H1 (cell line): ENCODE measurements around the gene KCNMA1. TPM values are rescaled to one million over a fixed set of nuclear protein-coding genes. Genes with fewer than 3 reads are reported as not detected.

Experiments used
- CTCF ChIA-PET: fragments of 300-600 bp; sonication (Branson Sonifier 250); formaldehyde crosslinking; loops from one replicate; lab custom pipeline; 2021; ENCODE audit not compliant: partially characterized antibody; lab: Charles Lee
- POLR2A ChIA-PET: fragments of 300-600 bp; sonication (Branson Sonifier 250); formaldehyde crosslinking; loops from one replicate; lab custom pipeline; 2021; ENCODE audit warnings: inconsistent platforms; ENCODE audit not compliant: partially characterized antibody; lab: Charles Lee
- DNase-seq, 2 experiments: peaks; one replicate each; pipeline versions ENCODE4 v3.0.0 to v3.0.0-alpha.2; 2010 to 2022; ENCODE audit warnings: low spot score in 2 of 2, low read depth in 1 of 2, mixed read lengths in 1 of 2
- FAIRE-seq: peaks from 2 replicates; lab custom pipeline; 2011; peaks lifted over from hg19 to GRCh38; lab: Jason Lieb, UNC
- H2AFZ ChIP-seq: 2 replicates; pipeline ENCODE4 v1.8.1; 2012; ENCODE audit warnings: low read length, inconsistent platforms
- H2AK5ac ChIP-seq: 2 replicates; pipeline ENCODE4 v1.6.1; 2013; ENCODE audit warnings: low read depth, low read length
- H2BK120ac ChIP-seq: replicated peaks from 2 replicates; pipeline ENCODE3; 2013; ENCODE audit warnings: low read depth, low read length, inconsistent platforms
- H2BK12ac ChIP-seq: 2 replicates; pipeline ENCODE4 v1.6.1; 2013; ENCODE audit warnings: low read depth, low read length
- H2BK15ac ChIP-seq: 2 replicates; pipeline ENCODE4 v1.6.1; 2013; ENCODE audit warnings: low read length
- H2BK20ac ChIP-seq: 2 replicates; pipeline ENCODE4 v1.6.1; 2013; ENCODE audit warnings: low read length
- H2BK5ac ChIP-seq: 2 replicates; pipeline ENCODE4 v1.6.1; 2013; ENCODE audit warnings: low read depth, low read length
- H3K14ac ChIP-seq: 2 replicates; pipeline ENCODE4 v1.6.1; 2013; ENCODE audit warnings: inconsistent platforms; ENCODE audit not compliant: insufficient read length
- H3K18ac ChIP-seq: 2 replicates; pipeline ENCODE4 v1.6.1; 2013; ENCODE audit warnings: low read length; ENCODE audit errors: extremely low read depth
- H3K23ac ChIP-seq: 2 replicates; pipeline ENCODE4 v1.6.1; 2013; ENCODE audit warnings: inconsistent platforms; ENCODE audit not compliant: insufficient read length
- H3K23me2 ChIP-seq: 2 replicates; pipeline ENCODE4 v1.6.1; 2013; ENCODE audit warnings: low read depth, low read length
- H3K27ac ChIP-seq: 2 replicates; pipeline ENCODE4 v1.6.1; 2011; ENCODE audit warnings: low read depth, low read length, inconsistent platforms
- H3K27me3 ChIP-seq, 4 experiments: replicated peaks in 1 of 4; 1 replicate in 1 of 4; 2 replicates in 3 of 4; pipeline versions ENCODE4 v1.6.1 to v1.8.1; 2011 to 2013; ENCODE audit warnings: low read length in 3 of 4, mild to moderate bottlenecking in 3 of 4, inconsistent platforms in 2 of 4, mixed read lengths in 2 of 4, moderate library complexity in 1 of 4; ENCODE audit not compliant: control insufficient read depth in 3 of 4, insufficient read depth in 3 of 4; ENCODE audit errors: extremely low read depth in 1 of 4
- H3K36me3 ChIP-seq, 4 experiments: 2 replicates each; pipeline versions ENCODE4 v1.6.1 to v1.8.1; 2011 to 2013; ENCODE audit warnings: mild to moderate bottlenecking in 4 of 4, low read length in 3 of 4, moderate library complexity in 2 of 4, control low read depth in 1 of 4, inconsistent platforms in 1 of 4; ENCODE audit not compliant: insufficient read depth in 4 of 4, control insufficient read depth in 2 of 4
- H3K4ac ChIP-seq: replicated peaks from 2 replicates; pipeline ENCODE3; 2013; ENCODE audit warnings: low read length, low read depth, mixed read lengths, inconsistent platforms; ENCODE audit not compliant: insufficient read length
- H3K4me1 ChIP-seq, 4 experiments: replicated peaks in 1 of 4; 1 replicate in 1 of 4; 2 replicates in 3 of 4; pipeline versions ENCODE4 v1.6.1 to v1.8.1; 2011 to 2013; ENCODE audit warnings: low read length in 3 of 4, inconsistent platforms in 2 of 4, mixed read lengths in 1 of 4; ENCODE audit not compliant: insufficient read depth in 4 of 4, control insufficient read depth in 3 of 4
- H3K4me2 ChIP-seq, 2 experiments: 2 replicates each; pipeline versions ENCODE4 v1.6.1 to v1.8.1; 2011 to 2013; ENCODE audit warnings: low read depth in 2 of 2, low read length in 2 of 2, control low read depth in 1 of 2, inconsistent platforms in 1 of 2, mild to moderate bottlenecking in 1 of 2; ENCODE audit not compliant: insufficient read depth in 1 of 2
- H3K4me3 ChIP-seq, 4 experiments: fragments of 200-600, 300-600 bp in 1 of 4; sonication (generic), shearing (Covaris generic), sonication (Bioruptor Twin) in 1 of 4; 2 replicates each; pipeline versions ENCODE4 v1.5.1 to v1.8.1; 2011 to 2016; ENCODE audit warnings: low read length in 4 of 4, low read depth in 3 of 4, control low read depth in 2 of 4, inconsistent platforms in 2 of 4, mild to moderate bottlenecking in 2 of 4, mixed read lengths in 1 of 4, moderate library complexity in 1 of 4; ENCODE audit not compliant: insufficient read depth in 2 of 4; ENCODE audit errors: extremely low read depth in 1 of 4
- H3K56ac ChIP-seq: replicated peaks from 2 replicates; pipeline ENCODE3; 2013; ENCODE audit warnings: low read depth, mild to moderate bottlenecking, mixed read lengths, low read length, inconsistent platforms; ENCODE audit not compliant: insufficient read length
- H3K79me1 ChIP-seq: 2 replicates; pipeline ENCODE4 v1.6.1; 2013; ENCODE audit warnings: low read depth, low read length, control low read depth
- H3K79me2 ChIP-seq, 2 experiments: 2 replicates each; pipeline versions ENCODE4 v1.6.1 to v1.8.1; 2012 to 2013; ENCODE audit warnings: low read length in 2 of 2, mild to moderate bottlenecking in 2 of 2, inconsistent platforms in 1 of 2; ENCODE audit not compliant: insufficient read depth in 2 of 2, control insufficient read depth in 1 of 2
- H3K9ac ChIP-seq, 4 experiments: replicated peaks in 1 of 4; 1 replicate in 1 of 4; 2 replicates in 3 of 4; pipeline versions ENCODE4 v1.6.1 to v1.8.1; 2011 to 2013; ENCODE audit warnings: low read depth in 3 of 4, low read length in 3 of 4, control low read depth in 2 of 4, mild to moderate bottlenecking in 2 of 4, moderate library complexity in 2 of 4, inconsistent platforms in 1 of 4; ENCODE audit errors: extremely low read depth in 1 of 4
- H3K9me3 ChIP-seq, 2 experiments: 2 replicates each; pipeline versions ENCODE4 v1.6.1 to v1.8.1; 2012 to 2013; ENCODE audit warnings: mild to moderate bottlenecking in 2 of 2, moderate library complexity in 2 of 2, control low read depth in 1 of 2, inconsistent platforms in 1 of 2, low read depth in 1 of 2, low read length in 1 of 2, mixed read lengths in 1 of 2; ENCODE audit not compliant: insufficient read depth in 2 of 2
- H4K20me1 ChIP-seq, 2 experiments: replicated peaks in 1 of 2; 2 replicates each; pipeline versions ENCODE3 to v1.8.1; 2011 to 2013; ENCODE audit warnings: inconsistent platforms in 2 of 2, low read length in 2 of 2, mild to moderate bottlenecking in 1 of 2; ENCODE audit not compliant: insufficient read depth in 2 of 2, control insufficient read depth in 1 of 2
- H4K5ac ChIP-seq: 2 replicates; pipeline ENCODE4 v1.6.1; 2013; ENCODE audit warnings: low read length, low read depth, mixed read lengths, inconsistent platforms; ENCODE audit not compliant: insufficient read length
- H4K8ac ChIP-seq: 2 replicates; pipeline ENCODE4 v1.8.0; 2013; ENCODE audit warnings: mild to moderate bottlenecking, moderate library complexity, low read length, inconsistent platforms; ENCODE audit not compliant: insufficient read depth; ENCODE audit errors: extremely low read depth
- H4K91ac ChIP-seq: replicated peaks from 2 replicates; pipeline ENCODE3; 2013; ENCODE audit warnings: low read length, mixed read lengths, inconsistent platforms; ENCODE audit not compliant: insufficient read length
- CHD1 ChIP-seq: IDR thresholded peaks from 2 replicates; pipeline ENCODE4 v1.6.1; 2012; ENCODE audit warnings: low read depth, low read length, improper control_type of control experiment
- CTBP2 ChIP-seq: IDR thresholded peaks from 2 replicates; pipeline ENCODE4 v1.7.0; 2011; ENCODE audit warnings: borderline replicate concordance, mild to moderate bottlenecking, moderate library complexity, mixed read lengths, low read length; ENCODE audit not compliant: insufficient read depth, insufficient read length
- NANOG ChIP-seq: IDR thresholded peaks from 2 replicates; pipeline ENCODE4 v1.6.1; 2011; ENCODE audit warnings: low read length, low read depth, mild to moderate bottlenecking, inconsistent platforms; ENCODE audit not compliant: insufficient read depth, poor library complexity, severe bottlenecking
- WGBS, 2 experiments: shearing (Covaris generic) in 1 of 2; methylation state at CpG; one replicate each; pipeline versions ENCODE4 v1.1.6 to v1.1.7; 2013 to 2015; ENCODE audit warnings: low lambda C conversion rate in 2 of 2, mixed read lengths in 2 of 2, inconsistent platforms in 1 of 2, low coverage in 1 of 2, missing lambda C conversion rate in 1 of 2; ENCODE audit not compliant: insufficient replicate concordance in 2 of 2, insufficient coverage in 1 of 2, insufficient read length in 1 of 2; ENCODE audit errors: extremely low coverage in 1 of 2, missing lambda C conversion rate in 1 of 2; 5-methylcytosine and 5-hydroxymethylcytosine counted together
- polyA plus RNA-seq, 7 experiments: library from polyadenylated mRNA; depleted of rRNA in 3 of 7; stranded (reverse) in 5 of 7; unstranded in 2 of 7; fragments of >200 nt in 5 of 7; fragments of 200-250 nt in 2 of 7; gene quantifications; 1 replicate in 5 of 7; 2 replicates in 1 of 7; 4 replicates in 1 of 7; pipeline versions ENCODE4 v1.2.1 to v1.2.3, GENCODE V29; 2011 to 2013; ENCODE audit warnings: missing spikeins in 2 of 7, mixed read lengths in 2 of 7
- total RNA-seq: library from RNA; stranded (reverse); fragmentation: NEBNext Ultra II Directional; extraction: Animal tissue kit (Norgen Biotek cat#: 25700); gene quantifications from 2 replicates; pipeline ENCODE4 v1.2.1, GENCODE V29; 2021

The KCNMA1 gene
- total and polyA plus RNA-seq, 2 of the 8 experiments (the other 6 are each of a cell fraction or from before 2014, with no cell fraction given) = 10.2 to 11.1 TPM

GRCh38 chr10:77533887-77534278 is 103.7 kb downstream of the KCNMA1 start:
- H2BK20ac ChIP-seq = no peak overlapping the region
- no peak overlapping the region for H3K9ac ChIP-seq
- no peak overlapping the region for H3K4me2 ChIP-seq
- no peak overlapping the region for H2AFZ ChIP-seq
- CTCF ChIA-PET = interaction anchor here (1.2 kb wide), 1 partner anchor 11 kb away, joined by 5 read pairs; no protein-coding TSS in a partner anchor
- no peak overlapping the region for H4K91ac ChIP-seq
- no peak overlapping the region for H2BK5ac ChIP-seq
- H3K4ac ChIP-seq = no peak overlapping the region
- no peaks in the 10 kb centered on the region for H3K79me1 ChIP-seq
- H3K14ac ChIP-seq = no peak overlapping the region
- no peak overlapping the region for H3K23ac ChIP-seq
- no peak overlapping the region for H2BK12ac ChIP-seq
- POLR2A ChIA-PET = no interaction called here
- H3K23me2 ChIP-seq = peaks cover 6% of the 10 kb centered on the region; the same call in 1 of the 2 replicates
- H3K79me2 ChIP-seq = peaks cover 0 to 2% of the 10 kb centered on the region in 2 experiments; a peak in 2 of 4 replicates
- H2BK15ac ChIP-seq = no peak overlapping the region
- H3K4me1 ChIP-seq = peaks cover 0 to 13% (median 9%) of the 10 kb centered on the region in 4 experiments; a peak in 5 of 7 replicates
- no peak overlapping the region for H4K8ac ChIP-seq
- H3K27ac ChIP-seq = no peak overlapping the region
- H3K9me3 ChIP-seq = no peaks in the 10 kb centered on the region
- H2AK5ac ChIP-seq = no peak overlapping the region
- no peak overlapping the region for H2BK120ac ChIP-seq
- no peak overlapping the region for H3K4me3 ChIP-seq
- no peaks in the 10 kb centered on the region for H4K20me1 ChIP-seq
- no peak for TF ChIP-seq CTBP2
- TF ChIP-seq NANOG = no peak
- TF ChIP-seq CHD1 = no peak
- FAIRE-seq = no peak
- H3K18ac ChIP-seq = no peak overlapping the region
- H4K5ac ChIP-seq = no peak overlapping the region
- 56% methylated on average over 1 of the region's 1 CpG; no CpG with 5 or more reads in 1 of the 2 experiments for WGBS, 2 experiments
- no peak for DNase-seq
- no peak overlapping the region for H3K56ac ChIP-seq
- H3K36me3 ChIP-seq = no peaks in the 10 kb centered on the region
- no peaks in the 10 kb centered on the region for H3K27me3 ChIP-seq
